GM19025 (cell line): Measurements from ENCODE around the gene KCNJ18.
"Not testable (repeated sequence)": the region's sequence is repeated elsewhere in the genome, so short reads cannot be mapped to it uniquely, and the experiment has no call there.

Experiments
- ATAC-seq: cut with Tn5 transposase; IDR thresholded peaks from one replicate; pipeline ENCODE4 v1.9.1; 2021; ENCODE audit warnings: mild to moderate bottlenecking, low read depth, moderate library complexity; ENCODE audit not compliant: unreplicated experiment

The KCNJ18 gene

GRCh38 chr17:21702029-21702428, 9.7 kb downstream of the KCNJ18 start:
- not testable (repeated sequence) for ATAC-seq

GRCh38 chr17:21702521-21702920, 10.2 kb downstream of the KCNJ18 start:
- ATAC-seq: not testable (repeated sequence)

- not testable (repeated sequence) for ATAC-seq
Measured at GRCh38 chr17:21702940-21703640, 10.8 kb downstream of the KCNJ18 start.

- not testable (repeated sequence) for ATAC-seq
Measured at GRCh38 chr17:21703891-21704872, 11.9 kb downstream of the KCNJ18 start.

- ATAC-seq: no peak
Measured at GRCh38 chr17:21705021-21705601, 12.8 kb downstream of the KCNJ18 start.

- ATAC-seq: not testable (repeated sequence)
Measured at GRCh38 chr17:21705746-21706145, 13.4 kb downstream of the KCNJ18 start.

GRCh38 chr17:21706546-21706945, 14.2 kb downstream of the KCNJ18 start:
- not testable (repeated sequence) for ATAC-seq

- not testable (repeated sequence) for ATAC-seq
Measured at GRCh38 chr17:21707131-21707530, 14.8 kb downstream of the KCNJ18 start.

GRCh38 chr17:21707711-21708611, 15.6 kb downstream of the KCNJ18 start:
- not testable (repeated sequence) for ATAC-seq

- ATAC-seq: not testable (repeated sequence)
Measured at GRCh38 chr17:21708612-21709535, 16.6 kb downstream of the KCNJ18 start.

- not testable (repeated sequence) for ATAC-seq
Measured at GRCh38 chr17:21709994-21710393, 17.7 kb downstream of the KCNJ18 start.

GRCh38 chr17:21710486-21710885, 18.2 kb downstream of the KCNJ18 start:
- not testable (repeated sequence) for ATAC-seq

- ATAC-seq: no peak
Measured at GRCh38 chr17:21711182-21711581, 18.9 kb downstream of the KCNJ18 start.

GRCh38 chr17:21713020-21713419, 20.7 kb downstream of the KCNJ18 start:
- ATAC-seq: not testable (repeated sequence)

- ATAC-seq: not testable (repeated sequence)
Measured at GRCh38 chr17:21713631-21714030, 21.3 kb downstream of the KCNJ18 start.

- ATAC-seq: not testable (repeated sequence)
Measured at GRCh38 chr17:21714676-21715075, 22.4 kb downstream of the KCNJ18 start.

- ATAC-seq: not testable (repeated sequence)
Measured at GRCh38 chr17:21715877-21716276, 23.6 kb downstream of the KCNJ18 start.

GRCh38 chr17:21718971-21719370, 26.6 kb downstream of the KCNJ18 start:
- not testable (repeated sequence) for ATAC-seq
